ENCODE results near the gene CCL21. TPM values are rescaled to one million over a fixed set of nuclear protein-coding genes. Genes with fewer than 3 reads are reported as not detected.

CCL21 gene
- total RNA-seq, 1 donor from 2014 or later, result 30.1 TPM

DNA sequence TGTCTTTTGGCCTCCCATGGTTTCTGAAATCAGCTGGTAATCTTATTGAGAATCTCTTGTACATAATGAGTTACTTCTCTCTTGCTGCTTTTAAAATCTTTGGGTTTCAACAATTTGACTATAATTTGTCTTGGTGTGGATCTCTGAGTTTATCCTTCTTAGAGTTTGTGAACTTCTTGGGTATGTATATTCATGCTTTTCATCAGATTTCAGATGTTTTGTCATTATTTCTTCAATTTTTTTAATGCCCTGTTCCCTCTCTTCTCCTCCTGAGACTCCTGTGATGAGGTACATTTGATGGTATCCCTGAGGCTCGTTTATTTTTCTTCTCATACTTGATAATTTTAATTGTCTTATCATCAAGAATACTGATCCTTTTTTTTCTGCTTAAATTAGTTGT is 2.2 kb upstream of the CCL21 start:
- DNase-seq (ENCODE audit: low spot score), result no peak
- intact Hi-C loops (cut with DNase I), result no loop called here

DNA sequence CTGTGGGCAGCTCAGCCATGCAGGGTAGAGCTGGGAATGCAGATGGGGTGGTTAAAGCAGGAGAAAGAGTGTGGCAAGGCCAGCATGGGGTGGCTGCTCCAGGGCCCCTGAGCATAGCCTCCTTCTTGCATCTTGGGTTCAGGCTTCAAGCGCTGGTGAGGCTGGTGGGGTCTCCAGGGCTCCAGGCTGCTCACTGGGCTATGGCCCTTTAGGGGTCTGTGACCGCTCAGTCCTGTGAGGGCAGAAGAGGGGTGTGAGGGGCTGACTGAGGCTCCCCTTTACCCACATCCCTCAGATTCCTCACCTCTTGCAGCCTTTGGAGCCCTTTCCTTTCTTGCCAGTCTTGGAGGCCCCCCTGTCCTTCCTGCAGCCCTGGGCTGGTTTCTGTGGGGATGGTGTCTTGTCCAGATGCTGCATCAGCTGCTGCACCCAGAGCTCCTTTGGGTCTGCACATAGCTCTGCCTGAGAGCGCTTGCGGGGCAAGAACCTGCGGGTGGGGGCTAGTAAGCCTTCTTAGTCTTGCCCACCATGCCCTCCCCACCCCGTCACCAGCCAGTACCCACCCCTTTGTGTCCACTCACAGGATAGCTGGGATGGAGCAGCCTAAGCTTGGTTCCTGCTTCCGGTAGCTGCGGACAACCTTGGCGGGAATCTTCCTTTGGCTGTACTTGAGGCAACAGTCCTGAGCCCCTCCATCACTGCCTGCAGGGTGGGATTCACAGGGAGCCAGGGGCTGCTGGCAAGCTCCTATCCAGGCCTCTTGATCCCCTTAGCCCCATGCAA is 549 bp downstream of the CCL21 start:
- DNase-seq (ENCODE audit: low spot score), result no peak
- intact Hi-C loops (cut with DNase I), result loop anchor here (10.0 kb wide), 1 partner anchor 275 kb away; the partner anchor contains the start of gene DNAJB5

DNA sequence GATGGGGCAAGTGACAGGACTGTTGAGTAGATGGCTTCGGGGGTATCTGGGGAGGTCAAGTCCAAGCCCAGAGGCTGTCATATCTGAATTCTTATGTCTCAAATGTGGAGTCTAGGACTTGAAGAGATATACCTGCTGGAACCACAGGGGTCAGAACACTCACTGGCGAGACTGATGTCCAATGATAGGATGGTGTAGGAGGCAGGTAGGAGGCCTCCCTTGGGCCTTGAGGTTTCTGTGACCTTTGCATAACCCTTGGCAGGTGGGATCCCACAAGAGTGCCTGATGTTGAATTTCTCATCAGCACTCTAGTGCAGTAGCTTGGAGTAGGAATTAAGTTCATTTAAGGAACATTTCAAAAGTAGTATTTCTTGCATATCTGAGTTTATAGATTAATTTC is 2.8 kb downstream of the CCL21 start:
- DNase-seq (ENCODE audit: low spot score), result no peak
- intact Hi-C loops (cut with DNase I), result loop anchor here (10.0 kb wide), 1 partner anchor 278 kb away; the partner anchor contains the start of gene DNAJB5

DNA sequence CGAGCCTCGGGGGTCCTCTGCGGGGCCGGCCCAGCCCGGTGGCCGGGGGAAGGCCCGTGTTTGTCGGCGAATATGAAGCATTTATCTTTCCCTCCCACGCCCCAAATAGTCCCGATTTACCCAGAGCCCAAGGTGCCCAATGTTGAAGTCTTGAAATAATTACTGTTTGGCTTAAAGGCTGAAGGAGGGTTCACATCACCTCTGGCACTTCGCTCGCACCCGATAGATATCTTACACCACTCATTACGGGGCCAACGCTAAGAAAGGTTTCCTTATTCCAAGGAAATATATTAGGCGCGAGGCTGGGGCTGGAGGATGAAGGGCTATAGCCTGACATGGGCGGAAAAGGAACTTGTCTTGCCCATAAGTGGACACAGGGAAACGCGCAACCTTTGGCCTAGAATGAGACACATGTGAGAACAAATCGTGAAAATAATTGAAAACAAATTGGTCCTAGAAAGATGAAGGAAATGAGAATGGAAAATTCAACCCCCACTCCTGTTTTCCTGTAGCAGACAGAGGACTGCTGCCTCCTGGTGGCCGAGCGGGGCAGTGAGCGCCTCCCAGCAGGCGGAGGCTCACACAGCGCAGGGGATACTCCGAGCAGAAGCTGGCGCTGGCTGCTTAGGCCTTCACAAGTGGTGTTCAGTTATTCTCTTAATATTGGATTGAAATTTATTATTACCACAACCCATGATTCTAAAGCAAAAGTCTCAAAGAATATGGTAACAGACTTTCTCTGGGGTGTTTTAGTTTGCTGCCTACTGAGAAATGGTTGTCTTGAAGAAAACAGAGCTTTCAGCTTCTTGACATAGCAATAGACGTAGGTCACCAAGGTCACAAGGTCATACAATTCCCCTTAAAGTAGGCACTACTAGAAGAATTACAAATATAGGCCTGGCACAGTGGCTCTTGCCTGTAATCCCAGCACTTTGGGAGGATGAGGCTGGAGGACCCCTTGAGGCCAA is 7.9 kb downstream of the CCL21 start:
- intact Hi-C loops (cut with DNase I), result loop anchor here (5.0 to 10.0 kb wide), 3 partner anchors 35 to 283 kb away; partner anchors contain the start of genes DNAJB5 and GALT
- DNase-seq (ENCODE audit: low spot score), result peak; percentile 90

DNA sequence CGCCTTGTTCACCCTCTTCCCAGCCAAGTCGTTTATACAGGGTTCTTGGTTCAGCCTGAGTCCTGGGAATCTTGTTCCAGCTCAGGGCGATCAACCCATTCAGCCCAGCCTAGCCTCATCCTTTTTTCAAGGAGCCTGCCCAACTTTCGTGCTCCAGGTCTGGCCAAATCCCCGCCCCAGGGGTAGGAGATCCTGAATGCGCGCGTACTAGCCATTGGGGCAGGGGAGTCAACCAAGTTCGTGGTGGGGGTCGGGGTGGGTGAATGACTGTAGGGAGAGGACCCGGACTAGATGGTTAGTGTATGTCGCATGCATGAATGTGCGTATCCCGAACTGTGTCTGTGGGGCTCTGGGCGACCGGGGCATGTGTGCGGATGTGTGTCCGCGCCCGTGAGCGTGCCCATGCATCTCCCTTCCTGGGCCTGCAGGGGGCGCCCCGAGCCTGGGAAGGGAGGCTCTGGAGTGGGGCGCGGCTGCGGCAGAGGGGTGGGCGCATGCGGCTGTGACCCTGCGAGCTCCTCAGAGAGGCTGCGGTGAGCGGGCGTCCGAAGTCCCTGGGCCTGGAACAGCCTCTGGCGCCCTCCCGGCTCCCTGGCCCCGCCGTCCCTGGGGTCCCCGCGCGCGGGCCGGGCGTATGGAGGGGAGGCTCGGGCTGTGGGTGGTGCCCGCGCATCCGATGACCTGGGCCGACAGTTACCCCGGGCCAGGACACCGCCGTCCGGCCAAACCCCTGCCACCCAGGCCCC is 8.7 kb downstream of the CCL21 start:
- DNase-seq (ENCODE audit: low spot score), result peak; percentile 84
- intact Hi-C loops (cut with DNase I), result loop anchor here (5.0 to 10.0 kb wide), 3 partner anchors 34 to 284 kb away; partner anchors contain the start of genes DNAJB5 and GALT

DNA sequence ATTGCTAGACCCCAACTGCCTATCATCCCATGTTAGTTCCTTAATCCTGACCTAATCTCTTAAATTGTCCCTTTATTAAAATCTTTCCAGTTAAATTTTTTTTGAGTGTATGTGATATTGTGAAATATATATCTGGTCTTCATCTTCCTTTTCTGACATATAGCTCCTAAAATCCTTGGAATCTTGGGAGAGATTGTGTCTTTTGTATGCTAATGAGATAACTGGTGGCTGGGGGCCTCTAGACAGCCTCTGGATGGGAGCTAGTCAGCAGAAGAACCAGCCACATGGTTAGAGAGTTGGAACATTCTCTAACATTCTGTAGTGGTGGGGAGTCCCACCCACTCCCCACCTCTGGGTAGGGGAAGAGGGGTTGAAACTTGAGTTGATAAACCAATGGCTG is 15.1 kb downstream of the CCL21 start:
- intact Hi-C loops (cut with DNase I), result no loop called here
- no peak for DNase-seq (ENCODE audit: low spot score)

- intact Hi-C loops (cut with DNase I), result no loop called here
Observed at GRCh38 chr9:34693560-34693959, 16.4 kb downstream of the CCL21 start.

GRCh38 chr9:34691936-34692315 is 18.0 kb downstream of the CCL21 start:
- intact Hi-C loops (cut with DNase I), result no loop called here

More at GRCh38 chr9:34693560-34693959, 16.4 kb downstream of the CCL21 start:
- no peak for DNase-seq (ENCODE audit: low spot score)

GRCh38 chr9:34690983-34691935 is 18.7 kb downstream of the CCL21 start, which contains the start of gene CCL19:
Gene CCL19, minus strand, starts transcription at chr9:34691276. Its CDS starts 137 bp downstream, at chr9:34691139.
- intact Hi-C loops (cut with DNase I), result no loop called here
- no peak for DNase-seq (ENCODE audit: low spot score)

More at GRCh38 chr9:34691936-34692315, 18.0 kb downstream of the CCL21 start:
- no peak for DNase-seq (ENCODE audit: low spot score)

DNA sequence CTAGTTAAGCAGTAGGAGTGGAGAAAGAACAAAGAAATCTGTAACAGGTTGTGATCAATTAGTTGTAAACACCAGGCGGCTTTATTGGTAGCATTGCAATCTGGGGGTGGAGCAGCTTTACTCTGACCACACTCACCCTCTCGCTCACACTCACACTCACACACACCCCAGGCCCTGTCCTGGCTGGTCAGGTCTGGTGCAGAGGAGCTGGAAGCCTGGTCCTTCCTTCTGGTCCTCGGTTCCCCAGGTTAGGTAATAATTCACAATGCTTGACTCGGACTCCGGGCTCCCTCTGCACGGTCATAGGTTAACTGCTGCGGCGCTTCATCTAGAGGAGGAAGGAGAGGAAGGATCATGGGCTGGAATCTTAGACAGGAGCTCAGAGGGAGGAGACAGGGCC is 20.4 kb downstream of the CCL21 start:
- intact Hi-C loops (cut with DNase I), result no loop called here

GRCh38 chr9:34689116-34689470 is 20.8 kb downstream of the CCL21 start:
- no peak for DNase-seq (ENCODE audit: low spot score)
- intact Hi-C loops (cut with DNase I), result no loop called here

More for the DNA sequence above, 20.4 kb downstream of the CCL21 start:
- no peak for DNase-seq (ENCODE audit: low spot score)

- intact Hi-C loops (cut with DNase I), result no loop called here
- DNase-seq (ENCODE audit: low spot score), result no peak
Observed at GRCh38 chr9:34688329-34689115, 21.4 kb downstream of the CCL21 start.

DNA sequence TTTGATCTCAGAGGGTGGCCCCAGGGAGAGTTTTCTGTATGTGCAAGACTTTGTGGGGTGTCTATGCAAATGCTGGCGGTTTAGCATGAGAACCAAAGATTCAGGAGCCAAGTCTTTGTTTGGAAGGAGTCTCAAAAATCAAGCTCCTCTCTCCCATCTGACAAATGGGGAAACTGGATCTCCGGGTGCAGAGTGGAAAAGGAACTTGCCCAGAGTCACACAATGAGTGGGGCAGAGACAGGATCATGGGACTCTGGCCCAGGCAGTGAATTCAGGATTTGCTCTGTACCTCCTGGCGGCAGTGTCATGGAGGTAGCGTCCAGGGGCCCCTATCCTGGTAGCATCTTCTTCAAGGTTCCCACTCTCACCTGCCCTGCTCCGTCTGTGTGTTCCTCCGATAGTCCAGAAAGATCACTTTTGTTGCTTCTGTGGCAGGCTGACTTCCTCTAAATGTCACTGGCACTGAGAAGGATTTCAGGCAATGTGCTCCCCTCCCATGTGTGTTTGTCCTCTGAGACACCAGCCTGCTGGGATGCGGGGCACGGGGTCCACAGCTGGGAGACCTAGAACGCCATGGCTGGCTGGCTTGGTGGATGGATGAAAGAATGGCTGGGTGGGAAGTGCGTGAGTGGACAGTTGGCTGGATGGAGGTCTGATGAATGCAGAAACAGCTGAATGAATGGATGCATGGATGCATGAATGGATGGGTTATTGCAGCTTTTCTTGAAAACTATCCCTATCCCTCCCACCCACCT is 22.5 kb downstream of the CCL21 start:
- peak; percentile 43 for DNase-seq (ENCODE audit: low spot score)
- intact Hi-C loops (cut with DNase I), result no loop called here

DNA sequence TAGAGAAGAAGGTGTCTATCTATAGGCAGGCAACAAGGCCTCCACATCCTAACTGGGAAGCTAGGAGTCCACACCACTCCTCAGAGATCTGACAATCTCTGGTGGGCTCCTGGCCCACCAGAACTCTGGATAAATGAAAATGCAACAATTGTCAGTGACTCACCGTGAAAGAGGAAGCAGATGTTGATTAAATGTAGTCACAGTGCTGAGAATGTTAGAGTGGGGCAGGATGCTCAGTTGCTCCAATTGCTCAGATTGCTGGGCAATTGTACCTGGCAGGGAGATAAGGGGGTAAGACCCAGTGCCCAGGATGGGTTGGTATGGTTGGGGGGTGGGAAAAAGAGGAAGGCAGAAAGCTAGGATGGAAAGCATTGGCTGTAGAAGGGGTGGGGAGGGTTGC is 23.2 kb downstream of the CCL21 start:
- peak; percentile 10 for DNase-seq (ENCODE audit: low spot score)
- intact Hi-C loops (cut with DNase I), result no loop called here

- peak; percentile 20 for DNase-seq (ENCODE audit: low spot score)
- intact Hi-C loops (cut with DNase I), result no loop called here
Observed at GRCh38 chr9:34686231-34686630, 23.7 kb downstream of the CCL21 start.

- DNase-seq (ENCODE audit: low spot score), result peak; percentile 15
- intact Hi-C loops (cut with DNase I), result no loop called here
Observed at GRCh38 chr9:34685591-34685990, 24.3 kb downstream of the CCL21 start.

- peak; percentile 56 for DNase-seq (ENCODE audit: low spot score)
- intact Hi-C loops (cut with DNase I), result no loop called here
Observed at GRCh38 chr9:34684816-34685215, 25.1 kb downstream of the CCL21 start.

All from cardiac septum (tissue), 1 donor.